HTR-8/SVneo (cell line): ENCODE results near the gene TRIM75.
"Not testable (repeated sequence)": the region's sequence is repeated elsewhere in the genome, so short reads cannot be mapped to it uniquely, and the experiment has no call there.

Experiments used
- DNase-seq: peaks from one replicate; pipeline ENCODE4 v3.0.0; 2011; ENCODE audit warnings: low spot score, mixed read lengths; ENCODE audit not compliant: insufficient read length
- FAIRE-seq: peaks from 2 replicates; lab custom pipeline; 2011; peaks lifted over from hg19 to GRCh38; lab: Jason Lieb, UNC

Gene TRIM75

DNA sequence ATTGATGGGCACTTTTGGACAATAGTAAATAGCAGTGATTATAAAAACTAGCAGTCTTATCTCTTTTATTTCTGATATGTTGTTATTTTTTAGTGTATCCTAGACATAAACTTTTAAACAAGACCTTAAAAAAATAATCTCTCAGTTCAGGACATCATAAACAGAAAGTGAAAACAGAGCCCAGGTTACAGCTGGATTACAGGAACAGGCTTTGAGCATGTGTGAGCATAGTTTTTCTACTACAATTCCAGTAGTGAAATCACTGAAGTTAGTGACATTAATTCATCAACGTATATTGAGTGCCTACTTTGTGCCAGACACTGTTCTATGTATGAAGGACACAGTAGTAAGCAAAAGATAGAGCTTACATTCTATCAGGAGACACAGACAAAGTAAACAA, 16.9 kb downstream of the TRIM75 start:
- no peak for FAIRE-seq
- no peak for DNase-seq

DNA sequence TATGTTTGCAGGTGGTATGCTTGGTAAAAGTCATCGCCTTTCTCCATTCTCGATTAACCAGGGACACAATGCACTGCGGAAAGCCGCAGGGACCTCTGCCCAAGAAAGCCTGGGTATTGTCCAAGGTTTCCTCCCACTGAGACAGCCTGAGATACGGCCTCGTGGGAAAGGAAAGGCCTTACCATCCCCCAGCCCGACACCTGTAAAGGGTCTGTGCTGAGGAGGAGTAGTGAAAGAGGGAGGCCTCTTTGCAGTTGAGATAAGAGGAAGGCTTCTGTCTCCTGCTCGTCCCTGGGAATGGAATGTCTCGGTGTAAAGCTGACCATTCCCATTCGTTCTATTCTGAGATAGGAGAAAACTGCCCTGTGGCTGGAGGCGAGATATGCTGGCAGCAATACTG, 19.7 kb downstream of the TRIM75 start:
- not testable (repeated sequence) for DNase-seq, FAIRE-seq

DNA sequence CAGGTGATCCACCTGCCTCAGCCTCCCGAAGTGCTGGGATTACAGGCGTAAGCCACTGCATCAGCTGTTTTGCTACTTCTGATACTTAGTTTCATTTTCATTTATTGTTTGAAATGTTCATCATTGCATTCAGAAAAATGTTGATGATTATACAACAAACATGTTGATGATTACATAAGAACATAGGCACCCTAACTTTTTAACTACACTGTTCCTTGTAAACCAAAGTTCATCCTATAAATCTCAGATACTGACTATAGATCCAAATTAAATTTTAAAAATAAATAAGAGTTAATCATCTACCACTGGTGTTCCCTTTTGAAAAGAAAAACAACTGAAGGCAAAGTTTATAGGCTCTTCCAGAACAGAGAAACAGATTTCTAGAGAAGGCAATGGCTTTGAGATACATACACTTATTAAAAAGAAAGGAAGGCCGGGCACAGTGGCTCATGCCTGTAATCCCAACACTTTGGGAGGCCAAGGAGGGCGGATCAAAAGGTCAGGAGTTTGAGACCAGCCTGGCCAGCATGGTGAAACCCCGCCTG, 23.4 kb downstream of the TRIM75 start:
- DNase-seq (no peak), FAIRE-seq (no peak)

DNA sequence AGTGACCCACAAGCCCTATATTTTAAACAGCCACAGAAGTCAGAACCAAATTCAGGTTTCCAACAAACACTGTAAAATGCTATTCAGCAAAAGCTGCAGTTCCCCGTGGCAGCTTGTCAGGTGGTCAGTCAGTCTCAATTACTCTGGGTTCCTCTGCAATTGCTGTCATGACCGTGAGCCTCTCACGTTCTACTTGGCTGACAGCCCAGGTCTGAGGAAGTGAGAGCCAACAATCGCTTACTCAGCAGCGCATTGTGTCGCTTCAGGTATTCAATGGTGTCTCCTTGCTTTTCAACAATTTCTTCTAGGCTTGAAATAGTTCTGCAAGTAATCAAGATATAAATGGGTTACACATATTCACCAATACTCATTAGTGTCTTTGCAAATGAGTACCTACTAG, 25.8 kb downstream of the TRIM75 start:
- FAIRE-seq = no peak
- DNase-seq = no peak

DNA sequence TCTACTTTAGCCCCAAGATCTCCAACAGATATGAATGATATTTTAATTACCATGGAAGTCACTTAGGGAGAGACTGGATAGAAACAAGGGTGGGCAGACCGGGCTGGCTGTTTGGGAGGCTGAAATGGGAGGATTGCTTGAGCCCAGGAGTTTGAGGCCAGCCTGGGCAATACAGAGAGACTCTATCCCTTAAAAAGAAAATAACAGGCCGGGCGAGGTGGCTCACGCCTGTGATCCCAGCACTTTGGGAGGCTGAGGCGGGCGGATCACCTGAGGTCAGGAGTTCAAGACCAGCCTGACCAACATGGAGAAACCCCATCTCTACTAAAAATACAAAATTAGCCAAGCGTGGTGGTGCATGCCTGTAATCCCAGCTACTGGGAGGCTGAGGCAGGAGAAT, 31.1 kb downstream of the TRIM75 start:
- not testable (repeated sequence) for FAIRE-seq, DNase-seq

DNA sequence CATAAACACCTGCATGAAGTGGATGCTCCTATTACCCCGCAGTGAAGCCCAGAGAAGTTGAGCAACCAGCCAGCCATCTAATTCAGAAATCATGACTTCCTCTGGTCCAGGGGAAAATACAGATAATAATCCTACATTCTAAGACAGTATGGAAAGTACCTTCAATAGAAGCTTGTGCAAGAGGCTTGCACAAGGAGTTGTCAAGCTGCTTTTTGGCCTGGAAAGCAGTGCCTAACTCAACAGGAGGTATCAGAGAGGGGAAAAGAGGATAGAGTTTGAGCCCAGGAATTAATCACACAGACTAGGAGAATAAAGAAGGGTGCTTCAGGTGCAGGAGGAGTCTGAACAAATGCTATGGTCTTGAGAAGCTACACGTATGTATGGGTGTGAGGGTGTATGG, 32.3 kb downstream of the TRIM75 start:
- no peak for DNase-seq
- FAIRE-seq = no peak

DNA sequence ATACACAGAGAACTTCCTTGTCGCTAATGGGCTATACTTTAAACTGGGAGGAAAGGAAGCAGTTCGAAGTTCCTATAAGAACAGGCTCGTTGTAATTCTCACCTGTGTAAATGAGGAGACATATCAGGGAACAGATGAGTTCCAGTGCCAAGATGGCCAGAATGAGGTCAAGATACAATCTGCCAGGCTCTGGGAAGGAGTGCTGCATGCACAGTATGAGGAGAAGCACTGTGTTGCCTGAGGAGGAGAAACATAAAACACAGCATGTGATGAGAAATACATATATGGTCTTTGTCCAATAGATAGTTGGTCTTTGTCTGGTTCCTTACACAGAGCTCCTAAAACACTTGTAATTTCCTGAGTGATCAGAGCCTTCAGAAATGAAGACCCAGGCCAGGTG, 34.7 kb downstream of the TRIM75 start:
- DNase-seq = no peak
- FAIRE-seq = no peak

DNA sequence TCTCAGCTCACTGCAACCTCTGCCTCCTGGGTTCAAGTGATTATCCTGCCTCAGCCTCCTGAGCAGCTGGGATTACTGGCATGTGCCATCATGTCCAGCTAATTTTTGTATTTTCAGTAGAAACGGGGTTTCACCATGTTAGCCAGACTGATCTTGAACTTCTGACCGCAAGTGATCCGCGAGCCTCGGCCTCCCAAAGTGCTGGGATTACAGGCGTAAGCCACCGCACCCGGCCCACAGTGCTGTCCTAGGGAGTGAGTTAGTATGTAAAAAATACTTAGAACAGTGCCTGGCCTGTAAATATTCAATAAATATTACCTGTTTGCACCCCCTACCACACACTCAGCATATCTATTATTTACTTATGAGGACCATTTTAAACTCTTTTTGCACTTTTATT, 38.5 kb downstream of the TRIM75 start:
- DNase-seq, FAIRE-seq: not testable (repeated sequence)

DNA sequence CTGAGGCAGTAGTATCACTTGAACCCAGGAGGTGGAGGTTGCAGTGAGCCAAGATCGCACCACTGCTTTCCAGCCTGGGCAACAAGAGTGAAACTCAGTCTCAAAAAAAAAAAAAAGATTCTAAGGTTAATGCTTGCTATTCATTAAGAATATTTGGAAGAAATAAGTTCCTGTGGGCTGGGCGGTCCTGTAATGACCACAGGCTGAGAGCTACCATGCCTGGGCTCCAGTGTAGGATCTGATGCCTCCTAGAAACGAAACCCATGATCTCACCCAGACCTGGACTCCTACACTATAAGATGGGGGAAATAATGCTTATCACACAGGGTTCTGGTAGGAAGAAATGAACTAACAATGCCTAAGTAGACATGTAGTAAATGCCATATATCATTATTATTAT, 41.2 kb downstream of the TRIM75 start:
- FAIRE-seq (no peak), DNase-seq (no peak)

DNA sequence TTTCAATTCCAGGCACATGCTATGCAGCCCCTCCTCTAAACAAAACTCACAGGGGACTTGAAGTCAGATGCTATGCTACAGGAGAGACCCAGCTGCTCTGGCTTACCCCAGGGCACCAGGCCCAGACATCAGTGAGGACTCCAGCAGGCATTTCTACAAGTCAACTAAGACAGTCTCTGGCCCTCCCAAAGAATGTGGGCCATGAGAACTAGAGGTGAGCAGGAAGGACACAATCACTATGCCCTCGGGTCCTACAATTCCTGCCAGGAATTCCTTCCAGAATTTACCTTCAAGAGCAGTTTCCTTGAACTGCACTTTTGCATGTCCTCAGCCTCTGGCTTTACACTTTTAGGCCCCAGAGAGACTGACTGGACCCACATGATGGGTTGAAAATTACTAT, 41.6 kb downstream of the TRIM75 start:
- no peak for DNase-seq

DNA sequence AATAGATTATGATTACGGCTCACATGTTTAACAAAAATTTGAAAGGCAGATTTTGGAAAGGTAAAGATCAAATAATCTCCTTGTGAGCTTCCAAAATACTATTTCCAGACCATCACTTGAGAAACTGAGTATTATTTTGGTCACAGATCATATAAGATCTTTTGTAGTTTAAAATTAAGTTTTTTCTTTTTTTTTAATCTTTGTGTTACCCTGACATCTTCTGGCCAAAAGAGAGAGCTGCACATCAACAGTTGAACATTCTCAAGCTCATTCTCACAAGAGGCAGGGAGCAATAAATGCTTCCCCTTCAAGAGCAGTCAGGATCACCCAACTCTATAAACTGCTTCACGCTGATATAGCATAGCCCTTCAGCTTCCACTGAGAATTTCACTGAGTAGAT, 43.1 kb downstream of the TRIM75 start:
- no peak for FAIRE-seq
- peak; percentile 49 for DNase-seq

More for the DNA sequence above, 41.6 kb downstream of the TRIM75 start:
- no peak for FAIRE-seq

DNA sequence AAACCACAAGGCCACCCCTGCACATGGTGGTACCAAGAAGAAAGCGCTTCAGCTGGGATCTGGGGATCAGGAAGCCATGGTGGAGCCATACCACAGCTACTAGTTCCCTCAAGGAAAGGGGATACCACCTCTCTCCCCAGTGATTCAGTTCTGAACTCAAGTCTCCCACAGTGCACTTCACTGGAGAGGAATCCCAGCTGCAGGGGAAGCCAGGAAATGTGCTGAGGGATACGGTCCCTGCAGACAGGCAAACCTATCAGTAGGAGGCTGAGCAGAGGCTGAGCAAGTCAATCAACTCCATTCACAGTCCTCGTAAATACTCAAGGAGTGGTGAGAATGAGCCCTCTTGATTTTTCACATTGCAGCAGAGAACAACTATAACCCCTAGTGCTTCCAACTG, 48.0 kb downstream of the TRIM75 start:
- FAIRE-seq = no peak
- DNase-seq = no peak

DNA sequence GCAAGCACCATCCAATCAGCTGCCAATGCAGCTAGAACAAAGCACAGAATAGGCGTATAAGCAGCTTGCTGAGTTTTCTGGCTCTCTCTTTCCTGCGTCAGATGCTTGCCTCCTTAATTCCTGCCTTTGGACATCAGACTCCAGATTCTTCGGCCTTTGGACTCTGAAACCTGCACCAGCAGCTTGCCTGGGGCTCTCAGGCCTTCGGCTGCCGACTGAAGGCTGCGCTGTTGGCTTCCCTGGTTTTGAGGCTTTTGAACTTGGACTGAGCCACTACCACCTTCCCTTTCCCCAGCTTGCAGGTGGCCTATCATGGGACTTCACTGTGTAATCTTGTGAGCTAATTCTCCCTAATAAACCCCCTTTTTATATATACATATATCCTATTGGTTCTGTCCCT, 52.9 kb downstream of the TRIM75 start:
- DNase-seq (no peak), FAIRE-seq (no peak)
